GM21723 (cell line): ENCODE data around the gene HIVEP3.

Experiments
- ATAC-seq: cut with Tn5 transposase; IDR thresholded peaks from one replicate; pipeline ENCODE4 v1.9.1; 2021; ENCODE audit warnings: mild to moderate bottlenecking, moderate library complexity; ENCODE audit not compliant: unreplicated experiment

HIVEP3 gene

DNA sequence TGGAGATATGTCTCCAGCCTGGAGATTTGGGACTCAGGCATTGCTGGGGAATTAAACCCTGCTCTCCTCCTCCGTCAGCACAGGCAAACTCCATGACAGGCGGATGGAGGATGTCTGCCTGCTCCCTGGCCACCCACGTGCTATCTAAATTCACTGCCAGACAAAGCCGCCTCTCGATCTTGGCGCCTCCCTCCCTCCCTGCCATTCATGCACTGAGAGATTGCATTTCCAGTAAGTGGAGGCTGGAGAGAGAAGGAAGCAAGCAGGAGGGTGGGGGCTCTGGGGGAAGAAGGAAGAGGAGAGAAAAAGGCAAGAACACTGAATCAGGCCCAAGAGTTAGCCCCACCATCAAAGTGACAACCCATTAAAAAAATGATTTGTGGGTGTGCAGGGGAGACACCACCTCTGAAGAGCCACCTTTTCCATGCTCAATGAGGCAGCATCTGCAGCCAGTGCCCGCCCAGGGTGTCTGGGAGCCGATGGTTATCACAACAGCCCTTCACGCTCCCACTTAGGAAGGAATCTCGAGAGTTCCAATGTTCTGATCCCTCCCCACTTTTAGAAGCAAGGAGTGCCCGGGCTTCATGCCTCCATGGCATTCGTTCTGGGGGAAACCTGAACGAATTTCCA is 183.0 kb downstream of the HIVEP3 start:
- ATAC-seq = no peak

DNA sequence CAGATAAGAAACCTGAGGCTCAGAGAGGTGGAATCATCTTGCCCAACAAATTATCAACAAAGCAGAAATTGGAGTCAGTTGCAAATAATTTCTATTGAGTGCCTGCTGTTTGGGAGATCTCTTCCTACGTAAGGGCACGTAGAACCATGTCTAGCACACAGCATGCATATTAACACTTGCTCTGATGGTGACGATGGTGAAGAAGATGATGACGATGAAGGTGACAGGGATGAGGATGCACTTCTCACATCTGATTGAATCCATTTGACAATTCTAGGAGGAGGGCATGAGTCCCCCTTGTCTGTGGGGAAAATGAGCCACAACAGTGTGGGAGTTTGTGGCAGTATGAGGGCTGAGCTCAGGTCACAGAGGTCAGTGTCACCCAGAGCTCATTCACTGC is 183.6 kb downstream of the HIVEP3 start:
- ATAC-seq = no peak

DNA sequence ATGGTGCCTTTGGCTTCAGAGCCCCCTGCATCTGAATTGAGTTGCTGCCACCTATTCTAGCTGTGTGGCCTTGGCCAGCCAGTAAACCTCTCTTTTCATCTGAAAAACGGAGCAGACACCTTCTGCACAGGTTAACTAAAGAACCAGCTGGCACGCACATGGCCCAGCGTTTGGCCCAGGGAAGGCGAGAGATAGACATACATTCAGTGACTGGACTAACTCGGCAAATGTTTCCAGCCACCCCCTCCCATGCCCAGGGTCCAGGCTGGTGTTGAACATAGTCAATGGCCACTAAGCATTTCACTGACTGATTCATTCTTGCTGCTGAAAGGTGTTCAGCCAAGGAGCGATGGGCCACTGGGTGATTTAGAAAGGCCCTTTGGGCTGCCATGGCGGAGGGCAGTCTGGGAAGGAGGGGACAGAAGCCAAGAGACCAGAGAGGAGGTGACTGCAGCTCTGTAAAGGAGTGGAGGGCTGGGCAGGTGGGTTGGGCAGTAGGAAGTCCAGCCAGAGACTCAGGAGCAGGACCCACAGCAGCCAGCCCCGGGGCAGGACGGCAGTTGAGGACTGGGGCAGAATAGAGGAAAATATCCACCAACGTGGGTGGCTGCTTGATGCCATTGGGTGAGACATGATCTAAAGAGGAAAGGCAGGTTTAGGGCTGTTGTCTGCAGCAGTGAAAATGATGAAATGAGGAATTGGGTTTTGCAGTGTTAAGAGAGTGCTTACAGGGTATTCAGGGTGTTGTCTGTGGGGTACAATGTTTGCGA is 184.3 kb downstream of the HIVEP3 start:
- no peak for ATAC-seq

DNA sequence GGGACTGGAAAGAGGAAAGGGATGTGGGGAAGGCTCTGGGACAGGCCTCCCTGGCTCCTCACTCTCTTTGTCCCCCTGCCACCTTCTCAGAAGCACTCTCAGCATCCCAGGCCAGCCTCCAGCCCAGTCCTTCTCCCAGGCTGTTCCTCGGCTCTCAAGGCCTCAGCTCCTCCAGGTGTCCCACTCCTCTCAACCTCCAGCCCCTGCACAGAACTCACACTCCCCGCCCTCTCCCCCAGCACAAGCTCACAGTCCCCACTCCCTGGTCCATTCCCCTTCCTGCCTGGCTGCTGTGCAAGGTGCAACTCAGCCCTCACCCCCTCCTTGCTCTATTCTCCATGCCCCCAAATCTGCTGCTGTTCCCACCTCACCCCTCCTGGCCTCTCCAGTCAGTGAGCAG is 185.0 kb downstream of the HIVEP3 start:
- ATAC-seq = no peak

DNA sequence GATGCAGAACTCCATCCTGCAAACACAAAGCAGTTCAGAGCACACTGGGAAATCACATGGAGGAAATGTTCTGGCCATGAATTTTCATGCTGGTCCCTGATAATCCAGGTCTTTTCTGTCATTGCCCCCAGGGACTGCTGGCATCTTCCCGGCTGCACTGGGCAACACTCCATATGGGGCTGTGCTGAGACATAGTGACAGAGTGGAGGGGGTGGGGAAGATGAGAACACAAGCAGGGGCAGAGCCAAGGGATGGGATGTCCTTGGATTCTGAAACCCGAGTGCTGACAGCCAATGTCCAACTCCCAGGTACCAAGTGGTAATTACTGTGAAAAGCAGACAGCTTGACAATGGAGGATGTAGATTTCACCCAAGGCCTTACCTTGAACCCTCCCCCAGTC is 185.7 kb downstream of the HIVEP3 start:
- no peak for ATAC-seq

DNA sequence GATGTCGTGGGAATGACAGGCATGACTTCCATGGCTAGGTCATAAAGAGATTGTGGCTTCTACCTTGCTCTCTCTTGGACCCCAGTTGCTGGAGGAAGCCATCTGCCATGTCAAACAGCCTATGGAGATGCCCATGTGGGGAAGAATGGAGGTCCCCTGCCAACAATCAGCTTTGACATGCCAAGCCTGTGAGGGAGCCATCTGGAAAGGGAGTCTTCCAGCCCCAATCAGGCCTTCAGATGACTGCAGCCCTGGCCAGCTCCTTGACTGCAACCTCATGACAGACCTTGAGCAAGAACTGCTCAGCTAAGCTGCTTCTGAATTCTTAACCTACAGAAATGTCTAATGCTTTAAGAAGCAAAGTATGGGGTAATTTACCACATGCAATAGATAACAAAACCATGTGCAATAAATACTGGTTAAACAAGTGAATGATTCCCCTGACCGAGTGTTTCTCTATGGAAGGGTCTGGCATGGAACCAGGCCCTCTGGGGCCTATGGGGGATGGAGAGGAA is 187.1 kb downstream of the HIVEP3 start:
- ATAC-seq = no peak

DNA sequence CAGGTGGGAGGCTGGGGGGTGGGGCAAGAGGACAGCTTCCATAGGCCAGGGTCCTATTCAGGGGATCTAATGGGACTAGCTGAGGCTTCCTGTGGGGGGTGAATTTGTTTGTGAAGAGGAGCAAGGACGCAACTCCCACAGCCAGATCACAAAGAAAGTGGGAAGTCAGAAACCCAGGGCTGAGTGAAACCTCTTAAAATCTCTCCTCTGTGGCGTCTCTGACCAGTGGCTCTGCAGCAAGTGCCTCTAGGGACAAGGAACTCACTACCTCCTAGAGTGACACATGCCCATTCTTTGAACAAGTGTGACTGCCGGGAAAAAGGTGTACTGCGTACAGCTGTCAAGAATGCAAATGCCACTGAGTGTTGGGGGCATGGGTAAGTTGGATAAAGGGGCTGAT is 187.9 kb downstream of the HIVEP3 start:
- ATAC-seq = no peak

DNA sequence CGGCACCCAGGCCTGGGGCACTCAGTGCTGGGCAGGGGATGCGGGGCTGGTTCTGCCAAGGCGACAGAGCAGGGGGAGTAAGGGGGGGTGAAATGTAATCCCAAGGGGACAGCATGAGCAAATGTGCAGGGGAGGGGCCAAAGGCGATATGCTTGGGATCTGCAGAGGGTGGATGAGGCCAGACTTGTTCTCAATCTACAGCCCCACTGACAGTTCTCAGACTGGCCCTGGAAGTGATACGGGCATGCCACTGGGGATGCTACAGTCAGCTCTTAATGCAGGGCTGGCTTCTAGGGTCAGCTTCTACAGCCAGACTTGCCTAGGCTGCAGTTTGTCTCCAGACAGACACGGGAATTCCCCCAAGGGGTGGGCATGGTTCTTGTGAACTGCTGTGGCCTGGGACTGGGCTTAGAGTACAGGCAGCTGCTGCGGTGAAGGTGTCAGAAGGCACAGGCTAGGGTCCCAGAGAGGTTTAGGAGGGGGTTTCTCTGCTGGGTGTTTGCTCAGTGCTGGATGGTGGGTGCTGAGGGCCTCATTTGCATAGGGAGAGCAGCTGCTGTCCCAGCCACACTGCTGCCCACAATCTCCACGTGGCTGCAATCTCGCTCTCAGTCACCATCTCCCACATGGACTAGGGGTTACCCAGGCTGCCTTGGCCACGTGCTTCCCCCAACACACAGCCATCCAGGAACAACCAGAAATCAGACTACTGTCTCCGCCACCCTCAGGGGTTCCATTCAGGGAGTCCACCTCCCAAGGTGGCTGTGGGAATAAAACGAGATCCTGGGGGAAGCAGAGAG is 190.1 kb downstream of the HIVEP3 start:
- peak; percentile 79 for ATAC-seq

DNA sequence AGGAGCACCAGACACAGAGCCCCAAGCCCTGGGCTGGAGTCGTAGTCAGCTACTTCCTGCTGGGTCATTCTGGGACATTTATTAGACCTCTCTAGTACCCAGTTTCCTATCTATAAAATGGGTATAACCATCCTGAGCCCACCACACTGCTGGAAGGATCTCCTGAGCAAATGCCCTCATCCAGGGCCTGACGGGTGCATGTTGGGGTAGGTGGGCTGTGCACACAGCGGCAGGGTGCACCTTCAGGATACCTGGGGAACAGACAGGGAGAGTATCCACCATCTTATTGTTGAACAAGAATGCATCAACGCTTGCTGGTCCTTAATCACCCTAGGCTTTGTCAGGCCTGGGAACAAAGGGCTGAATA is 191.0 kb downstream of the HIVEP3 start:
- ATAC-seq = no peak

DNA sequence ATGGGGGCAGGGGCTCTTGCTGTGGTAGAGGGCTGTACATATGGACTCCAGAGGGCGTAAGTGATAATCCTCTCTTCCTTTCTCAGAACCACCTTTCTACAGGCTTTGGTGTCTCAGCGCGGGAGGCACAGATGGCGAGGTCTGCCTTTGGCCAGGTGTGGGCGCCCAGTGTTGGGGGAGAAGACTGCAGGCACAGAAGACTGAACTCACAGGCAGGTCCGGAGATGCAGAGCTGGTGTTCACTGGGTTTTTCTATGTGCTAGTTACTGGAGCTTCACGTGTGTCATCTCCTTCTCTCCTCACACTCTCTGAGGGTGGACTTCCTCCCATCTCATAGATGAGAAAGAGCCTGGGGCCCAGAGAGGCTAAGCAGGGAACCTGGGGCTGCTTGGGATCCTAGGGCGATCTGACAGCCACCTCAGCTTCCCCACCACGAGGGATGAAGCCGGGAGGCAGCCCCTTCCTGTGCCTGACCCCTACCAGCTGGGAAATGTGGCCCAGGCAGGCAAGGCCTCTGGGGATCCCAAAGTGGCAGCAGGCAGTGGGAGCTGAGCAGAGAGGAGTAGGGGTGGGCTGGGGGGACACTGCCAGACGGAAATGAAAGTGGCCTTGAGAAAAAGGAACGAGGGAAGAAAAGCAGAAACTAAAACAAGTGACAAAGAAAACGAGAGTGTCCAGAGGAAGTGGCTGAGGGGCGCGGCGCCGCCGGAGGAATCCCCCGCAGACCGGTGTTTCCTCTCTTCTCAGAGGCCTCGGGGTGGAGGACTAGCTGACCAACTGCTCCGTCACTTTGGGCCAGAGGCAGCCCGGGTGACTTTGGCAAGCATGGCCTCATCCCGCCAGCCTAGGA is 191.6 kb downstream of the HIVEP3 start:
- ATAC-seq = peak; percentile 26

DNA sequence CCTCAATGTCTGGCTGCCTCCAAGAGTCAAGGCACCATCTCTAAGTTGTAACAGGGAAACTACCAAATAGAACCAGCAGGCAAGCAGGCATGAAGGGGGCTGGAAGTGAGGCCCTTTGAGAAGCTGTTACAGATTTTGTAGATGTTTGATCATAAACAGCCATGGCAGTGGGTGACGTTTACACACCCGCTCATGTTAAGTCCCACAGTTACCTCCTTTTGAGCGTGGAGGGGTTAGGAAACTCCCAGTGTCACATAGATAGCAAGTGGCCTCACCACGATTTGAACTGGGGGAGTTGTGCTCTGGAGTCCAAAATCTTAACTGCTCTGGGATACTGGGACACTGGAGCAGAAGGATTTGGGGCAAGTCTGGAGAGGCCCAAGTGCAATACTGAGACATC is 192.4 kb downstream of the HIVEP3 start:
- ATAC-seq = no peak

DNA sequence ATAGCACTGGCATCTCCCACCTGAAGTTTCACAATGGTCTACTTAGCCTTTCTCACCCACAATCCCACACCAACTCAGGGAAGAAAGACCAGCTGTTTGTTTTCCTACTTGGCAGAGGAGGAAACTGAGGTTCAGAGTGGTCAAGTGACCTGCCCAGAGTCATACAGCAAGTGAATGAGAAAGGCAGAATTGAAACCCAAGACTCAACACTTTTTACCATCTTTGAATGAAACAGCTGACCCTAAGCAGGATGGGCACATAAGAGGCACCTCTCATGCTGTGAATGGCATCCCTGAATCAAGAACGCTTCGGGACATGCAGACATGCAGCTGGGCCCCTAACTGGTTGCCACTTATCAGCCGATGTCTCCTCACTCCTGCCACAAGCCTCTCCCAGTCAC is 193.8 kb downstream of the HIVEP3 start:
- ATAC-seq = no peak

DNA sequence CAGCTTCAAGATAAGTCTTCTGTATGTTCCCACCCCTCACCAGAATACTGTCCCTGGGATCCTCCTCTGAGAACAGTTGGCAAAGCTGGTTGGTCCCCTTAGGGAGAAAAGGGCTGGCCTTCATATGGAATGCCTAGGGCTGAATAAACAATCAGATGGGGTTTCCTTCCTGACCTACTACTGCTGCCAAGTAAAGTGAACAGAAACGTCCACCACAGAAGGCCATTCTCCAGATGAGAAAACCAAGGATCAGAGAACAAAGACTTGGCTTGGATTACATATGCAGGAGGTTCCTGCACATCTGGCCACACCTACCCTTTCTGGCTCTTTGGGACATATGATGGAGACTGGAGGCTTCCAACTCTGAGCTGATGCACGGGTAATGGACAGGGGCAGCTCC is 194.5 kb downstream of the HIVEP3 start:
- no peak for ATAC-seq

DNA sequence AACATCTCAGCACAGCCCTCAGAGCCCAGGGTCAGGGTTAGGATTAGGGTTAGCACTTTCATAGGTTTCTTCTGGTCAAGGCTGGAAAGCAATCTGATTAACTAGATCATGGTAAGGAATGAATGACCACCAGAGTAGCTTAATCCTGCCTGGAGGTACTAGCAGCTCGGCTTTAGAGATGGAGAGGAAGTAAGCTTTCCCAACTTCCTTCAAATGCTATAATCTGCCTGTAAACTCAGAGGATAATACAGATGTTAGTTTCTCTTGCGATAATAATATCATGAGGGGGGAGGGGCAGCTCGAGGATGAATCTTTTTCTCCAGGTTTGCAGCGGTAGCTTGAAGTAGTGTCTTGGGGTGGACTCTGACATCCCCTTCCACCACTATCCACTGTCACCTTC is 194.9 kb downstream of the HIVEP3 start:
- no peak for ATAC-seq

DNA sequence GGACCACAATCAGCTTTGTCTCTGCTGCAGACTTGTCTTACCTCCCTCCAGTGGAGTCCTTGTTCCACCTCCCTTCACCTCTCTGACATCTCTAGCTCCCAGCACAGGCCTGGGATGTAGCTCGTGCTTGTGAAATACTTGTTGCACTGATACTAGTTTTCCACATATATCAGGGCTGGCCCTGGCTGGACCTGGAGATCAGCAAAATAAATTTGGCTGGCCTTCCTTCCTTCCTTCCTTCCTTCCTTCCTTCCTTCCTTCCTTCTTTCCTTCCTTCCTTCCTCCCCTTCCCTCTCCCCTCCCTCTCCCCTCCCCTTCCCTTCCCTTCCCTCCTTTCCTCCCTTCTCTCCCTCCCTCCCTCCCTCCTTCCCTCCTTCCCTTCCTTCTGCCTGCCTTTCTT is 196.5 kb downstream of the HIVEP3 start:
- ATAC-seq = no peak

DNA sequence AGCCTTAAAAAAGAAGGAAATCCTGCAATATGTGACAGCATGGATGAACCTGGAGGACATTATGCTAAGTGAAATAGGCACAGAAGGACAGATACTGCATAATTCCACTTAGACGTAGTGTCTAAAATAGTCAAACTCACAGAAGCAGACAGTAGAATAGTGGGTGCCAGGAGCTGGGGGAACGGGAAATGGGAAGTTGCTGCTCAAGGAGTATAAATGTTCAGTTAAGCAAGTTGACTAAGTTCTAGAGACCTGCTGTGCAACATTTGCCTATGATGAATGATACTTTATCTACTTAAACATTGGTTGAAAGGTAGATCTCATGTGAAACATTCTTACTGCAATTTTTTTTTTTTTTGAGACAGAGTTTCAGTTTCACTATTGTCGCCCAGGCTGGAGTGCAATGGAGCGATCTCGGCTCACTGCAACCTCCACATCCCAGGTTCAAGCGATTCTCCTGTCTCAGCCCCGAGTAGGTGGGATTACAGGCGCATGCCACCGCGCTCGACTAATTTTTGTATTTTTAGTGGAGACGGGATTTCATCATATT is 197.8 kb downstream of the HIVEP3 start:
- no peak for ATAC-seq

DNA sequence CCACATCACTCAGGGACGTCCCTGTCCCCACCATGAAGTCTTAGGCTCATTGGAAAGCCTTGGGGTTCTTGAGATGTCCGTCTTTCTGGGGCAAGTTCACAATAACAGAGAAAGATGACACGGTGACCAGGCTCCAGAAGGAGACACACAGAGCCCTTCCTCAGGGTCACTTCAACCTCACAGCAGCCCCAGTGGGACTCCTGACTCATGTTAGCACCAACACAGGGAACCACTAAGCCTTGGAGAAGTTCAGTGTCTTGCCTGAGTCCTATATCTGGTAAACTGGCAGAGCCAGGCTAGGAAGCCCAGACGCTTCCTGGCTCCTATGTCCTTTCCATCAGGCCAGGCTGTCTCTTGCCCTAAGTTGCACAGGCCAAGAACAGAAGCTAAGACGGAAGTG is 199.1 kb downstream of the HIVEP3 start:
- ATAC-seq = no peak

DNA sequence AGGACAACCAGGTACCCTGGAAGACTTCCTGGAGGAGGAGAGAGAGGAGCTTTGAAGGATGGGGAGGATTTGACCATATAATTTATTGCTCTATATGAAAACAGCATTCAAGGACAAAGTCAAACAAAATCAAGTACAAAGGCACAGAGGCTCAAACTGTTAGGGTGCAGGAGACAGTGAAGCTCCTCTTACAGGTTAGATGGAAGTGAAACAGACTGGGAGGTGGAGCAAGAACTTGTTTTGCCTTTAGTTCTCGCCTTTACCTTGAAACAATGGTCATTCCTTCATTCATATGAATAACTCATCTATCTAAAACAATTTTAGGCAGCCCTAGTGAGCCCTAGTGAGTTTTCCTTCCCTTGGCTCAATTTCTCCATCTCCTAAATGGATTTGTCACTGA is 199.6 kb downstream of the HIVEP3 start:
- no peak for ATAC-seq

DNA sequence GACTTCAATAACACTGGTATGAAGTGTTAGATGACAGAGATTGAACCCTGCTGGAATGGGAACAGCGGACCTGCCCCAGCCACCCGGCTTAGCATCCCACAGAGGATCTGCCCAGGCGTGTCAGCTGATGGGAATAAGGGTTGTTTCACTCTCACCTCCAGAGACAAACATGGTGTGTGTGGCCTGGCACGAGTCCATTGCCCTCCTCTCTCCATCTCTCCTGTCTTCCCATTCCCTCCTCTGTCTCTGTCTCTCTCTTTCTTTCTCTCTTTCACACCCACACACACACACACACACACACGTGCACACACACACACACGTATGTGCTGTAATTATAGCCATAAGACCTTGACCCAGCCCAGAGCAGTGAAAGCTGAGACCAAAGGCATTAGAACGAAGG is 200.2 kb downstream of the HIVEP3 start:
- no peak for ATAC-seq
